HepG2 (cell line): ENCODE data around the gene RETREG2. TPM values are rescaled to one million over a fixed set of nuclear protein-coding genes. Genes with fewer than 3 reads are reported as not detected.

Experiments used
- ATAC-seq: fragments of 200-7000 bp; cut with Tn5 transposase; 3 replicates; pipeline ENCODE4 v1.9.1; 2020; ENCODE audit warnings: mild to moderate bottlenecking, moderate library complexity
- BruUV-seq: library from RNA; stranded (reverse); fragments of 400-500 nt; replicated peaks from 2 replicates; lab custom pipeline; 2021; lab: Mats Ljungman, UMichigan
- CTCF ChIA-PET: fragments of 300-600 bp; formaldehyde crosslinking; extraction: SDS; loops from one replicate; lab custom pipeline; 2021; ENCODE audit warnings: low total read pairs, inconsistent platforms, low intra/inter-chr PET ratio; lab: Yijun Ruan, JAX
- POLR2A ChIA-PET: fragments of 350-600 bp; sonication (Branson Sonifier 250); formaldehyde crosslinking; loops from one replicate; lab custom pipeline; 2020; ENCODE audit warnings: antibody characterized with exemption, inconsistent platforms; lab: Yijun Ruan, JAX
- DNase-seq: peaks from one replicate; pipeline ENCODE4 v3.0.0-alpha.2; 2015; ENCODE audit warnings: low spot score
- FAIRE-seq: peaks from 3 replicates; lab custom pipeline; 2011; peaks lifted over from hg19 to GRCh38; lab: Jason Lieb, UNC
- H2AFZ ChIP-seq: one replicate; pipeline ENCODE4 v1.6.1; 2011; ENCODE audit warnings: low read length, inconsistent platforms
- H3K27ac ChIP-seq: fragments of 300-600 bp; 3 replicates; pipeline ENCODE4 v1.8.0; 2011; ENCODE audit warnings: mixed run types, mild to moderate bottlenecking, mixed read lengths, low read length, inconsistent platforms; ENCODE audit not compliant: insufficient read depth; ENCODE audit errors: extremely low read length
- H3K27me3 ChIP-seq, 2 experiments: fragments of 200-600 bp in 1 of 2; 2 replicates in 1 of 2; 3 replicates in 1 of 2; pipeline versions ENCODE4 v1.6.0 to v1.8.0; 2011; ENCODE audit warnings: low read length in 2 of 2, mild to moderate bottlenecking in 2 of 2, moderate library complexity in 2 of 2, inconsistent platforms in 1 of 2; ENCODE audit not compliant: insufficient read depth in 2 of 2, control insufficient read depth in 1 of 2
- H3K36me3 ChIP-seq, 2 experiments: fragments of 200-600 bp in 1 of 2; replicated peaks in 1 of 2; 2 replicates in 1 of 2; 3 replicates in 1 of 2; pipeline versions ENCODE4 v1.5.1 to v1.8.0; 2011; ENCODE audit warnings: low read length in 2 of 2, inconsistent platforms in 1 of 2; ENCODE audit not compliant: insufficient read depth in 2 of 2, control insufficient read depth in 1 of 2
- H3K4me1 ChIP-seq: 2 replicates; pipeline ENCODE4 v1.5.1; 2012; ENCODE audit warnings: low read length, inconsistent platforms; ENCODE audit not compliant: insufficient read depth
- H3K4me2 ChIP-seq: 2 replicates; pipeline ENCODE4 v1.6.0; 2011; ENCODE audit warnings: low read depth, low read length, inconsistent platforms
- H3K4me3 ChIP-seq, 3 experiments: fragments of 200-600 bp in 1 of 3; sonication (generic), shearing (Covaris generic) in 1 of 3; replicated peaks in 1 of 3; 2 replicates each; pipeline ENCODE4 v1.5.1; 2011 to 2016; ENCODE audit warnings: low read length in 3 of 3, inconsistent platforms in 2 of 3, low read depth in 2 of 3, mild to moderate bottlenecking in 2 of 3, control low read depth in 1 of 3, mixed read lengths in 1 of 3; ENCODE audit not compliant: insufficient read depth in 1 of 3
- H3K79me2 ChIP-seq: one replicate; pipeline ENCODE4 v1.6.1; 2011; ENCODE audit warnings: low read length, inconsistent platforms; ENCODE audit not compliant: insufficient read depth
- H3K9ac ChIP-seq: 2 replicates; pipeline ENCODE4 v1.6.0; 2011; ENCODE audit warnings: mild to moderate bottlenecking, low read depth, low read length, inconsistent platforms; ENCODE audit not compliant: insufficient read depth
- H3K9me3 ChIP-seq: 2 replicates; pipeline ENCODE4 v1.5.1; 2012; ENCODE audit warnings: mild to moderate bottlenecking, low read length
- H4K20me1 ChIP-seq: 2 replicates; pipeline ENCODE4 v1.6.0; 2011; ENCODE audit warnings: inconsistent platforms, mild to moderate bottlenecking, low read length, moderate library complexity; ENCODE audit not compliant: insufficient read depth
- ATF3 ChIP-seq: sonication (generic); formaldehyde crosslinking; IDR thresholded peaks from 2 replicates; pipeline ENCODE4 v1.4.0; 2020; ENCODE audit warnings: missing genetic modification reagents
- CC2D1A ChIP-seq: sonication (generic); formaldehyde crosslinking; IDR thresholded peaks from 2 replicates; pipeline ENCODE4 v1.8.1; 2023; ENCODE audit warnings: mild to moderate bottlenecking, missing genetic modification reagents
- HIVEP1 ChIP-seq: sonication (generic); formaldehyde crosslinking; IDR thresholded peaks from 2 replicates; pipeline ENCODE4 v1.4.0; 2020; ENCODE audit warnings: mild to moderate bottlenecking, missing genetic modification reagents
- HMGA1 ChIP-seq: sonication (generic); formaldehyde crosslinking; conservative IDR thresholded peaks from 2 replicates; pipeline ENCODE4 v1.4.0; 2020; ENCODE audit warnings: missing genetic modification reagents
- KDM5A ChIP-seq: fragments of 200-600 bp; sonication (generic); IDR thresholded peaks from 2 replicates; pipeline ENCODE4 v1.7.0; 2018; ENCODE audit warnings: antibody characterized with exemption, mild to moderate bottlenecking, low read length, borderline replicate concordance
- LBX2 ChIP-seq: sonication (generic); formaldehyde crosslinking; IDR thresholded peaks from 2 replicates; pipeline ENCODE4 v1.5.0; 2020; ENCODE audit warnings: missing genetic modification reagents, mild to moderate bottlenecking, borderline replicate concordance
- NAIF1 ChIP-seq: sonication (generic); formaldehyde crosslinking; IDR thresholded peaks from 2 replicates; pipeline ENCODE4 v1.5.0; 2020; ENCODE audit warnings: mild to moderate bottlenecking, missing genetic modification reagents, borderline replicate concordance
- PPARG ChIP-seq: conservative IDR thresholded peaks from 2 replicates; pipeline ENCODE4 v1.6.1; 2016; ENCODE audit warnings: missing biosample characterization, missing genetic modification reagents
- THRA ChIP-seq: sonication (generic); formaldehyde crosslinking; IDR thresholded peaks from 2 replicates; pipeline ENCODE4 v1.4.0; 2020; ENCODE audit warnings: missing genetic modification reagents, borderline replicate concordance
- ZBTB37 ChIP-seq: sonication (generic); formaldehyde crosslinking; IDR thresholded peaks from 2 replicates; pipeline ENCODE4 v1.4.0; 2020; ENCODE audit warnings: mild to moderate bottlenecking, missing genetic modification reagents
- ZNF124 ChIP-seq: sonication (generic); formaldehyde crosslinking; IDR thresholded peaks from 2 replicates; pipeline ENCODE4 v1.4.0; 2020; ENCODE audit warnings: missing genetic modification reagents
- ZNF558 ChIP-seq: sonication (generic); formaldehyde crosslinking; IDR thresholded peaks from 2 replicates; pipeline ENCODE4 v1.9.0; 2022; ENCODE audit warnings: mild to moderate bottlenecking, missing genetic modification reagents, borderline replicate concordance
- ZNF766 ChIP-seq: sonication (generic); formaldehyde crosslinking; IDR thresholded peaks from 2 replicates; pipeline ENCODE4 v1.5.0; 2020; ENCODE audit warnings: missing genetic modification reagents, borderline replicate concordance
- ZSCAN20 ChIP-seq: sonication (generic); formaldehyde crosslinking; IDR thresholded peaks from 2 replicates; pipeline ENCODE4 v1.4.0; 2020; ENCODE audit warnings: missing genetic modification reagents, mild to moderate bottlenecking, borderline replicate concordance
- WGBS: methylation state at CpG from one replicate; pipeline ENCODE4 v1.1.6; 2017; ENCODE audit warnings: low lambda C conversion rate; 5-methylcytosine and 5-hydroxymethylcytosine counted together
- in situ Hi-C: cut with HindIII; loops from 2 replicates; pipeline ENCODE4 v1.10.0; 2017; ENCODE audit warnings: low pct_unique_long_range_greater_than_20kb; ENCODE audit not compliant: extremely low pct_ligation_motif_present
- intact Hi-C: fragments of 100-400 bp; cut with micrococcal nuclease; formaldehyde crosslinking; loops from one replicate; pipeline ENCODE4 v1.10.0; 2022; ENCODE audit not compliant: unreplicated experiment
- polyA plus RNA-seq, 8 experiments: library from polyadenylated mRNA; depleted of rRNA in 3 of 8; stranded (reverse) in 7 of 8; unstranded in 1 of 8; fragments of >200 nt; fragmentation: Illumina TruSeq in 4 of 8; extraction: Trizol in 4 of 8; gene quantifications; 2 replicates each; pipeline versions ENCODE4 v1.2.1 to v1.2.3, GENCODE V29; 2011 to 2016; ENCODE audit warnings: low read depth in 4 of 8, missing spikeins in 1 of 8, mixed read lengths in 1 of 8; ENCODE audit not compliant: insufficient read depth in 1 of 8
- total RNA-seq, 5 experiments: library from RNA; depleted of rRNA; stranded (reverse); fragments of >200 nt; fragmentation: Illumina TruSeq; extraction: Trizol; gene quantifications; 2 replicates each; pipeline ENCODE4 v1.2.3, GENCODE V29; 2016; ENCODE audit warnings: low read depth in 1 of 5

RETREG2 gene
- total and polyA plus RNA-seq, 2 of the 13 experiments (the other 11 are each of a cell fraction or from before 2014, with no cell fraction given) = 86.0 to 134 TPM

GRCh38 chr2:219159771-219160185, 18.3 kb upstream of the RETREG2 start (continued):
- TF ChIP-seq THRA (CRISPR knock-in tag) = no peak

- FAIRE-seq = peak; percentile 42
- Histone ChIP-seq H3K27ac (peak within 1 kb of the TSS; percentile 93), H4K20me1 (no peaks in the 10 kb centered on the region), H3K79me2 (no peaks in the 10 kb centered on the region), H3K4me1 (peaks cover 18% of the 10 kb centered on the region), H3K9ac (peak within 1 kb of the TSS; percentile 86), H2AFZ (no peak within 1 kb of the TSS), H3K9me3 (no peaks in the 10 kb centered on the region), H3K4me2 (peak within 1 kb of the TSS; percentile 97), H3K27me3 (no peaks in the 10 kb centered on the region), H3K36me3 (peaks cover 4 to 17% of the 10 kb centered on the region in 2 experiments), H3K4me3 (peak within 1 kb of the TSS; percentile 76 to 94 (median 86))
- ATAC-seq = peak; percentile 91
- DNase-seq = peak; percentile 90
- ChIA-PET CTCF (interaction anchor here (0.6 to 4.4 kb wide), 9 partner anchors 10 to 192 kb away, joined by 3 to 50 read pairs (median 6); partner anchors contain the start of genes DNAJB2 and RETREG2), POLR2A (interaction anchor here (0.7 to 3.7 kb wide), 5 partner anchors 16 to 226 kb away, joined by 3 to 14 read pairs (median 4); partner anchors contain the start of genes CNPPD1, DNAJB2 and ZFAND2B)
- BruUV-seq = no TSS peak
- intact Hi-C loops = loop anchor here (1.0 to 2.0 kb wide), 6 partner anchors 16 to 192 kb away; partner anchors contain the start of genes ABCB6 and CNPPD1
- in situ Hi-C loops = no loop called here
- 1% methylated on average over 36 of the region's 70 CpGs for WGBS
- TF ChIP-seq ZNF558 (CRISPR knock-in tag) (peak; percentile 72; the same call in 1 of the 2 replicates), NAIF1 (CRISPR knock-in tag) (no peak), ZNF766 (CRISPR knock-in tag) (peak; percentile 54), ZBTB37 (CRISPR knock-in tag) (peak; percentile 57; the same call in 1 of the 2 replicates), ZSCAN20 (no peak), KDM5A (peak; percentile 83; the same call in 1 of the 2 replicates), CC2D1A (CRISPR knock-in tag) (0 out of 2 replicates have a peak, but pooled peaks have one; percentile 79), ZNF124 (CRISPR knock-in tag) (peak; percentile 64), HMGA1 (no peak), PPARG (peak; percentile 62), HIVEP1 (CRISPR knock-in tag) (peak; percentile 79), LBX2 (CRISPR knock-in tag) (peak; percentile 97; the same call in 1 of the 2 replicates), ATF3 (CRISPR knock-in tag) (no peak; the same call in none of the 2 replicates)
These were observed 17.7 kb upstream of the RETREG2 start, which contains the start of gene NHEJ1 for GRCh38 chr2:219160186-219161017. Gene NHEJ1, minus strand, starts transcription at chr2:219160815. Its CDS starts 2,453 bp downstream, at chr2:219158362.
